ENCODE results near the gene LGALS3BP. TPM values are rescaled to one million over a fixed set of nuclear protein-coding genes. Genes with fewer than 3 reads are reported as not detected.

Gene LGALS3BP
- 111 and 124 TPM in 2 replicates for total RNA-seq

GRCh38 chr17:78979780-78980623 lies at the start of gene LGALS3BP:
Gene LGALS3BP (minus strand): TSS chr17:78979923. CDS start chr17:78977191, 2,732 bp downstream.

GRCh38 chr17:79023886-79024771 lies 44.4 kb upstream of the LGALS3BP start, which contains the start of gene C1QTNF1:
Gene C1QTNF1 (plus strand): TSS chr17:79024169. CDS start chr17:79043969, 19,800 bp downstream.

GRCh38 chr17:79009397-79010303 lies 29.9 kb upstream of the LGALS3BP start, which contains the start of gene CANT1:
Gene CANT1 (minus strand): TSS chr17:79009764. CDS start chr17:78997622, 12,142 bp downstream.

GRCh38 chr17:78925234-78925633 lies 54.5 kb downstream of the LGALS3BP start, which contains the start of gene TIMP2:
Gene TIMP2 (minus strand): TSS chr17:78925387. CDS start chr17:78925088, 299 bp downstream.

Other genes starting within 250 kb of the LGALS3BP start
- 5.9 and 6.5 TPM in 2 replicates for gene CYTH1, start 197.7 kb downstream of the LGALS3BP start, total RNA-seq
- 10.4 and 11.4 TPM in 2 replicates for gene USP36, start 139.1 kb downstream of the LGALS3BP start, total RNA-seq
- 0.30 and 0.34 TPM in 2 replicates for gene CEP295NL, start 76.7 kb downstream of the LGALS3BP start, total RNA-seq
- gene TIMP2, start 54.5 kb downstream of the LGALS3BP start, total RNA-seq, result 109 and 111 TPM in 2 replicates
- 47.6 and 66.4 TPM in 2 replicates for gene CANT1, start 29.8 kb upstream of the LGALS3BP start, total RNA-seq
- gene C1QTNF1, start 44.2 kb upstream of the LGALS3BP start, total RNA-seq, result 18.5 and 18.9 TPM in 2 replicates
- gene ENGASE, start 94.9 kb upstream of the LGALS3BP start, total RNA-seq, result 5.4 and 8.9 TPM in 2 replicates

Data from bronchus fibroblast of lung (primary cell).